WTC11 (cell line): Measurements from ENCODE around the gene KRTAP21-2. TPM values are rescaled to one million over a fixed set of nuclear protein-coding genes. Genes with fewer than 3 reads are reported as not detected.

Source experiments
- ATAC-seq: fragments of 200-7000 bp; cut with Tn5 transposase; 2 replicates; pipeline ENCODE4 v1.10.0; 2021; ENCODE audit warnings: mild to moderate bottlenecking, moderate library complexity
- CTCF ChIA-PET: fragments of 300-600 bp; sonication (Branson Sonifier 250); formaldehyde crosslinking; loops from one replicate; lab custom pipeline; 2021; ENCODE audit warnings: antibody characterized with exemption; lab: Charles Lee
- POLR2A ChIA-PET: fragments of 350-600 bp; sonication (Branson Sonifier 250); formaldehyde crosslinking; loops from one replicate; lab custom pipeline; 2021; ENCODE audit warnings: antibody characterized with exemption; lab: Charles Lee
- DNase-seq: peaks from one replicate; pipeline ENCODE4 v3.0.0; 2021; ENCODE audit warnings: low spot score
- H3K27ac Mint-ChIP-seq: 2 replicates; pipeline ENCODE4 v1.8.0; 2021; ENCODE audit warnings: mixed read lengths
- H3K27me3 Mint-ChIP-seq: 2 replicates; pipeline ENCODE4 v1.8.0; 2021; ENCODE audit warnings: low read depth, mild to moderate bottlenecking, moderate library complexity, mixed read lengths
- H3K36me3 Mint-ChIP-seq: 2 replicates; pipeline ENCODE4 v1.8.0; 2021; ENCODE audit warnings: mixed read lengths
- H3K4me1 Mint-ChIP-seq: 2 replicates; pipeline ENCODE4 v1.8.0; 2022; ENCODE audit warnings: mixed read lengths
- H3K4me3 Mint-ChIP-seq: 2 replicates; pipeline ENCODE4 v1.8.0; 2021; ENCODE audit warnings: mild to moderate bottlenecking, moderate library complexity, mixed read lengths
- H3K9me3 Mint-ChIP-seq: 2 replicates; pipeline ENCODE4 v1.8.0; 2021; ENCODE audit warnings: mixed read lengths
- ATF1 ChIP-seq: sonication (generic); formaldehyde crosslinking; IDR thresholded peaks from 2 replicates; pipeline ENCODE4 v1.8.1; 2023; ENCODE audit warnings: mild to moderate bottlenecking, moderate library complexity, missing genetic modification reagents
- GABPB1 ChIP-seq: sonication (generic); formaldehyde crosslinking; IDR thresholded peaks from 2 replicates; pipeline ENCODE4 v1.8.1; 2023; ENCODE audit warnings: mild to moderate bottlenecking, missing genetic modification reagents
- JUN ChIP-seq: sonication (generic); formaldehyde crosslinking; IDR thresholded peaks from 2 replicates; pipeline ENCODE4 v1.8.0; 2023; ENCODE audit warnings: mild to moderate bottlenecking, missing genetic modification reagents
- ZNF423 ChIP-seq: fragments of 250-450 bp; sonication (Bioruptor Pico); IDR thresholded peaks from 2 replicates; pipeline ENCODE4 v2.1.2; 2022; ENCODE audit warnings: mild to moderate bottlenecking, moderate library complexity
- ZNF671 ChIP-seq: fragments of 250-450 bp; sonication (Bioruptor Pico); IDR thresholded peaks from 2 replicates; pipeline ENCODE4 v1.8.0; 2021; ENCODE audit warnings: mild to moderate bottlenecking
- total RNA-seq: library from RNA; stranded (reverse); gene quantifications from 3 replicates; pipeline ENCODE4 v1.2.3, GENCODE V29; 2021
- TF ChIP-seq, protein P1 (sequence below): sonication (generic); formaldehyde crosslinking; IDR thresholded peaks from 2 replicates; pipeline ENCODE4 v1.8.1; 2022; ENCODE audit warnings: low read depth, mild to moderate bottlenecking, moderate library complexity, missing genetic modification reagents, borderline replicate concordance
- TF ChIP-seq, protein P2 (sequence below): sonication (generic); formaldehyde crosslinking; IDR thresholded peaks from 2 replicates; pipeline ENCODE4 v1.8.0; 2022; ENCODE audit warnings: mild to moderate bottlenecking, missing genetic modification reagents
- TF ChIP-seq, protein P3 (sequence below): sonication (generic); formaldehyde crosslinking; conservative IDR thresholded peaks from 2 replicates; pipeline ENCODE4 v1.8.1; 2022; ENCODE audit warnings: mild to moderate bottlenecking, missing genetic modification reagents
- TF ChIP-seq, protein P4 (sequence below): fragments of 250-450 bp; sonication (Bioruptor Pico); conservative IDR thresholded peaks from 2 replicates; pipeline ENCODE4 v1.9.0; 2021; ENCODE audit warnings: mild to moderate bottlenecking
- TF ChIP-seq, protein P5 (sequence below): fragments of 200-600 bp; IDR thresholded peaks from 2 replicates; pipeline ENCODE4 v1.8.0; 2022; ENCODE audit warnings: antibody characterized with exemption
- TF ChIP-seq, protein P6 (sequence below): fragments of 250-450 bp; sonication (Bioruptor Pico); IDR thresholded peaks from 2 replicates; pipeline ENCODE4 v2.1.2; 2022; ENCODE audit warnings: mild to moderate bottlenecking, moderate library complexity
- TF ChIP-seq, protein P7 (sequence below): sonication (generic); formaldehyde crosslinking; IDR thresholded peaks from 2 replicates; pipeline ENCODE4 v1.8.0; 2022; ENCODE audit warnings: mild to moderate bottlenecking, missing genetic modification reagents
- TF ChIP-seq, protein P8 (sequence below): sonication (generic); formaldehyde crosslinking; IDR thresholded peaks from 2 replicates; pipeline ENCODE4 v1.8.1; 2023; ENCODE audit warnings: mild to moderate bottlenecking, missing genetic modification reagents, moderate library complexity
- TF ChIP-seq, protein P9 (sequence below): fragments of 250-450 bp; sonication (Bioruptor Pico); IDR thresholded peaks from 2 replicates; pipeline ENCODE4 v1.9.0; 2021; ENCODE audit warnings: mild to moderate bottlenecking, borderline replicate concordance

The KRTAP21-2 gene
- total RNA-seq, 1 experiment from 2014 or later, result not detected

DNA sequence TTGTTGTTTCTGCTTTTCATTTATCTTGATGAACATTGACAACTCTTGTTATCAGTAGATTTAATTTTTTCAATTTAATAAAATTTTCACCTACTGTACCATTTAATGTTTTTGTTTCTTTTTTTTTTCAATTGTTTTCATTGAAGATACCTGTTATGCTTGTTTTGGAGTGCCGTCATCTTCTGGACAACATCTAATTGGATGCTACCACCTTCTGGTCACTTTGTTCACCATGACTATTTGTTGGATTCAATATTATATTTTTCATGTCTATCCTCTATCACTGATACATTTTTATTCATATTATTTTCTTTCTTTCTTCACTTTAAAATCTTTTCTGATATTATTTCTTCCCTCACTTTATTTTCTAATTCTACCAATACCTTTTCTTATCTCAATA, 14.0 kb downstream of the KRTAP21-2 start:
- Mint-ChIP-seq H3K36me3 (no peaks in the 10 kb centered on the region), H3K4me1 (no peaks in the 10 kb centered on the region), H3K27ac (no peak overlapping the region), H3K4me3 (no peak overlapping the region), H3K9me3 (no peaks in the 10 kb centered on the region), H3K27me3 (no peaks in the 10 kb centered on the region; the same call in 1 of the 2 replicates)
- ATAC-seq (no peak), DNase-seq (no peak)
- ChIA-PET POLR2A (no interaction called here), CTCF (no interaction called here)
- TF ChIP-seq, protein P1, sequence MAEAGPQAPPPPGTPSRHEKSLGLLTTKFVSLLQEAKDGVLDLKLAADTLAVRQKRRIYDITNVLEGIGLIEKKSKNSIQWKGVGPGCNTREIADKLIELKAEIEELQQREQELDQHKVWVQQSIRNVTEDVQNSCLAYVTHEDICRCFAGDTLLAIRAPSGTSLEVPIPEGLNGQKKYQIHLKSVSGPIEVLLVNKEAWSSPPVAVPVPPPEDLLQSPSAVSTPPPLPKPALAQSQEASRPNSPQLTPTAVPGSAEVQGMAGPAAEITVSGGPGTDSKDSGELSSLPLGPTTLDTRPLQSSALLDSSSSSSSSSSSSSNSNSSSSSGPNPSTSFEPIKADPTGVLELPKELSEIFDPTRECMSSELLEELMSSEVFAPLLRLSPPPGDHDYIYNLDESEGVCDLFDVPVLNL (CRISPR knock-in tag), result no peak

DNA sequence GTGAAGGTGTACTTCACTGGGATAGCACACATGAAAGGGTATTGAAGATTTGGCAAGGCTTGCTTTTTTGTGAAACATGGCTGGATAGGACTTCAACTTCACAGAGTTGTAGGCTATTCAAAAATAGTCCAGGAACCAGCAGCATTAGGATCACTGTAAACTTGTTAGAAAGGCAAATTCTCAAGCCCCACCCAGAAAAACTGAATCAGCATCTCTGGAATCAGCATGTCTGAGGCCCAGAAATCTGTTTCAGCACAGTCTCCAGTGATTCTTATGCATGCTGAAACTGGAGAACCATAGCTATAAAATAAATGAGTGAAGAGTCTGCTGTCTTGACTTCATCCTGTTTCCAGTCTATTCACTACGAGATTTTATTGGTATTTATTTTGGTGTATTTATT, 20.3 kb downstream of the KRTAP21-2 start:
- no peaks in the 10 kb centered on the region for H3K9me3 Mint-ChIP-seq
- H3K4me3 Mint-ChIP-seq, result no peak overlapping the region
- ATAC-seq (no peak), DNase-seq (no peak)
- CTCF ChIA-PET, result no interaction called here
- no peaks in the 10 kb centered on the region for H3K4me1 Mint-ChIP-seq
- POLR2A ChIA-PET, result no interaction called here
- no peaks in the 10 kb centered on the region for H3K36me3 Mint-ChIP-seq
- TF ChIP-seq ZNF671 (CRISPR knock-in tag), result no peak
- TF ChIP-seq, protein P2, sequence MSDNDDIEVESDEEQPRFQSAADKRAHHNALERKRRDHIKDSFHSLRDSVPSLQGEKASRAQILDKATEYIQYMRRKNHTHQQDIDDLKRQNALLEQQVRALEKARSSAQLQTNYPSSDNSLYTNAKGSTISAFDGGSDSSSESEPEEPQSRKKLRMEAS (CRISPR knock-in tag), result no peak
- no peak for TF ChIP-seq ATF1 (CRISPR knock-in tag)
- TF ChIP-seq, all 79 proteins: peak for 0
- Mint-ChIP-seq H3K27ac (no peak overlapping the region), H3K27me3 (no peaks in the 10 kb centered on the region; the same call in 1 of the 2 replicates)

DNA sequence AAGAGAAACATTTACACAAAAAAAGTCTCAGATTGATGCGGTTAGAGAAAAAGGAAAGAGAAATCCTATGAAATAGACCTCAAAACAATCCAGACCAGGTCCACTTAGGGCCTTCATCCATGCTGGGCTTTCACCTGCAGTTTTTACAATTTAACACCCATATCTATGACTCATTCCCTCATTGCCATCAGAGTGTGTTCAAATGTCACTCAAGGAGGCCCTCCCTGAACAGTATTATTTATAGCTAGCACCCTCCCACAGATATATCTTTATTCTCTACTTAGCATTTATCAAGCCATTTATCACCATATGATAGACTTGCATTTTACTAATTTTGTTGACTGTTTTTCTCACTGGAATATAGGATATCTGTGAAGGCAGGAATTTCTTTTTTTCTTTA, 27.7 kb downstream of the KRTAP21-2 start:
- Mint-ChIP-seq H3K4me1 (no peaks in the 10 kb centered on the region), H3K4me3 (no peak overlapping the region), H3K27me3 (no peaks in the 10 kb centered on the region), H3K9me3 (no peaks in the 10 kb centered on the region), H3K27ac (no peak overlapping the region), H3K36me3 (no peaks in the 10 kb centered on the region)
- ATAC-seq, result no peak
- no peak for DNase-seq
- ChIA-PET POLR2A (no interaction called here), CTCF (no interaction called here)
- TF ChIP-seq JUN (CRISPR knock-in tag) (no peak), ZNF423 (CRISPR knock-in tag) (no peak), GABPB1 (no peak)
- TF ChIP-seq, protein P3, sequence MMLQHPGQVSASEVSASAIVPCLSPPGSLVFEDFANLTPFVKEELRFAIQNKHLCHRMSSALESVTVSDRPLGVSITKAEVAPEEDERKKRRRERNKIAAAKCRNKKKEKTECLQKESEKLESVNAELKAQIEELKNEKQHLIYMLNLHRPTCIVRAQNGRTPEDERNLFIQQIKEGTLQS (CRISPR knock-in tag), result no peak
- TF ChIP-seq, protein P4, sequence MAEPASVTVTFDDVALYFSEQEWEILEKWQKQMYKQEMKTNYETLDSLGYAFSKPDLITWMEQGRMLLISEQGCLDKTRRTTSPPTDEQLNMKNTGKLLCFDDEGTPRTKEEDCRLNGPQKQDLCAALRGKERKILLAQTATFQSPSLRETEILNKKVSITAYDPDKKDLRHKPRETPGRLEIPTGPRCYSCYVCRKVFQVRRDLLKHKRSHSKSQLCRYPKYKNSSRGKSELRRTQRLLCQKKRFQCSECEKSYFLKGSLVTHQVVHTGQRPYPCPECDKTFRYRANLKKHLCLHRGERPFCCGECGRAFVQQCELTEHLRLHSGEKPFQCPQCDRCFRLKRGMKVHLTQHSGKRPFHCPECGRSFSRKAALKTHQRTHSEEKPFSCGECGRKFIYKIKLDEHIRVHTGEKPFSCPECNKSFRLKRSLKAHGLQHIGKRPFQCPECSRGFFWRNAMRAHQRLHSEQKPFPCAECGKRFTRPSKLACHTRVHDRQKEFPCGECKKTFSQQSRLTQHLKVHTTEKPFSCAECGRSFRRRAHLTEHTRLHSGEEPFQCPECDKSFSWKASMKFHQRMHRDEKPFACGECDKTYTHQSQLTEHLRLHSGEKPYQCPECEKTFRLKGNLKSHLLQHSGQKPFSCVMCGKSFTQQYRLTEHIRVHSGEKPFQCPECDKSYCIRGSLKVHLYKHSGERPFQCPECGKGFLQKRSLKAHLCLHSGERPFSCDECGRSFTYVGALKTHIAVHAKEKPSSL, result no peak
- TF ChIP-seq, protein P5, sequence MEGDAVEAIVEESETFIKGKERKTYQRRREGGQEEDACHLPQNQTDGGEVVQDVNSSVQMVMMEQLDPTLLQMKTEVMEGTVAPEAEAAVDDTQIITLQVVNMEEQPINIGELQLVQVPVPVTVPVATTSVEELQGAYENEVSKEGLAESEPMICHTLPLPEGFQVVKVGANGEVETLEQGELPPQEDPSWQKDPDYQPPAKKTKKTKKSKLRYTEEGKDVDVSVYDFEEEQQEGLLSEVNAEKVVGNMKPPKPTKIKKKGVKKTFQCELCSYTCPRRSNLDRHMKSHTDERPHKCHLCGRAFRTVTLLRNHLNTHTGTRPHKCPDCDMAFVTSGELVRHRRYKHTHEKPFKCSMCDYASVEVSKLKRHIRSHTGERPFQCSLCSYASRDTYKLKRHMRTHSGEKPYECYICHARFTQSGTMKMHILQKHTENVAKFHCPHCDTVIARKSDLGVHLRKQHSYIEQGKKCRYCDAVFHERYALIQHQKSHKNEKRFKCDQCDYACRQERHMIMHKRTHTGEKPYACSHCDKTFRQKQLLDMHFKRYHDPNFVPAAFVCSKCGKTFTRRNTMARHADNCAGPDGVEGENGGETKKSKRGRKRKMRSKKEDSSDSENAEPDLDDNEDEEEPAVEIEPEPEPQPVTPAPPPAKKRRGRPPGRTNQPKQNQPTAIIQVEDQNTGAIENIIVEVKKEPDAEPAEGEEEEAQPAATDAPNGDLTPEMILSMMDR, result no peak
- TF ChIP-seq, protein P6, sequence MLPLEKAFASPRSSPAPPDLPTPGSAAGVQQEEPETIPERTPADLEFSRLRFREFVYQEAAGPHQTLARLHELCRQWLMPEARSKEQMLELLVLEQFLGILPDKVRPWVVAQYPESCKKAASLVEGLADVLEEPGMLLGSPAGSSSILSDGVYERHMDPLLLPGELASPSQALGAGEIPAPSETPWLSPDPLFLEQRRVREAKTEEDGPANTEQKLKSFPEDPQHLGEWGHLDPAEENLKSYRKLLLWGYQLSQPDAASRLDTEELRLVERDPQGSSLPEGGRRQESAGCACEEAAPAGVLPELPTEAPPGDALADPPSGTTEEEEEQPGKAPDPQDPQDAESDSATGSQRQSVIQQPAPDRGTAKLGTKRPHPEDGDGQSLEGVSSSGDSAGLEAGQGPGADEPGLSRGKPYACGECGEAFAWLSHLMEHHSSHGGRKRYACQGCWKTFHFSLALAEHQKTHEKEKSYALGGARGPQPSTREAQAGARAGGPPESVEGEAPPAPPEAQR, result no peak
- TF ChIP-seq, protein P7, sequence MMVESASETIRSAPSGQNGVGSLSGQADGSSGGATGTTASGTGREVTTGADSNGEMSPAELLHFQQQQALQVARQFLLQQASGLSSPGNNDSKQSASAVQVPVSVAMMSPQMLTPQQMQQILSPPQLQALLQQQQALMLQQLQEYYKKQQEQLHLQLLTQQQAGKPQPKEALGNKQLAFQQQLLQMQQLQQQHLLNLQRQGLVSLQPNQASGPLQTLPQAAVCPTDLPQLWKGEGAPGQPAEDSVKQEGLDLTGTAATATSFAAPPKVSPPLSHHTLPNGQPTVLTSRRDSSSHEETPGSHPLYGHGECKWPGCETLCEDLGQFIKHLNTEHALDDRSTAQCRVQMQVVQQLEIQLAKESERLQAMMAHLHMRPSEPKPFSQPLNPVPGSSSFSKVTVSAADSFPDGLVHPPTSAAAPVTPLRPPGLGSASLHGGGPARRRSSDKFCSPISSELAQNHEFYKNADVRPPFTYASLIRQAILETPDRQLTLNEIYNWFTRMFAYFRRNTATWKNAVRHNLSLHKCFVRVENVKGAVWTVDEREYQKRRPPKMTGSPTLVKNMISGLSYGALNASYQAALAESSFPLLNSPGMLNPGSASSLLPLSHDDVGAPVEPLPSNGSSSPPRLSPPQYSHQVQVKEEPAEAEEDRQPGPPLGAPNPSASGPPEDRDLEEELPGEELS (CRISPR knock-in tag), result no peak
- TF ChIP-seq, protein P8, sequence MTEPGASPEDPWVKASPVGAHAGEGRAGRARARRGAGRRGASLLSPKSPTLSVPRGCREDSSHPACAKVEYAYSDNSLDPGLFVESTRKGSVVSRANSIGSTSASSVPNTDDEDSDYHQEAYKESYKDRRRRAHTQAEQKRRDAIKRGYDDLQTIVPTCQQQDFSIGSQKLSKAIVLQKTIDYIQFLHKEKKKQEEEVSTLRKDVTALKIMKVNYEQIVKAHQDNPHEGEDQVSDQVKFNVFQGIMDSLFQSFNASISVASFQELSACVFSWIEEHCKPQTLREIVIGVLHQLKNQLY (CRISPR knock-in tag), result no peak
- TF ChIP-seq, protein P9, sequence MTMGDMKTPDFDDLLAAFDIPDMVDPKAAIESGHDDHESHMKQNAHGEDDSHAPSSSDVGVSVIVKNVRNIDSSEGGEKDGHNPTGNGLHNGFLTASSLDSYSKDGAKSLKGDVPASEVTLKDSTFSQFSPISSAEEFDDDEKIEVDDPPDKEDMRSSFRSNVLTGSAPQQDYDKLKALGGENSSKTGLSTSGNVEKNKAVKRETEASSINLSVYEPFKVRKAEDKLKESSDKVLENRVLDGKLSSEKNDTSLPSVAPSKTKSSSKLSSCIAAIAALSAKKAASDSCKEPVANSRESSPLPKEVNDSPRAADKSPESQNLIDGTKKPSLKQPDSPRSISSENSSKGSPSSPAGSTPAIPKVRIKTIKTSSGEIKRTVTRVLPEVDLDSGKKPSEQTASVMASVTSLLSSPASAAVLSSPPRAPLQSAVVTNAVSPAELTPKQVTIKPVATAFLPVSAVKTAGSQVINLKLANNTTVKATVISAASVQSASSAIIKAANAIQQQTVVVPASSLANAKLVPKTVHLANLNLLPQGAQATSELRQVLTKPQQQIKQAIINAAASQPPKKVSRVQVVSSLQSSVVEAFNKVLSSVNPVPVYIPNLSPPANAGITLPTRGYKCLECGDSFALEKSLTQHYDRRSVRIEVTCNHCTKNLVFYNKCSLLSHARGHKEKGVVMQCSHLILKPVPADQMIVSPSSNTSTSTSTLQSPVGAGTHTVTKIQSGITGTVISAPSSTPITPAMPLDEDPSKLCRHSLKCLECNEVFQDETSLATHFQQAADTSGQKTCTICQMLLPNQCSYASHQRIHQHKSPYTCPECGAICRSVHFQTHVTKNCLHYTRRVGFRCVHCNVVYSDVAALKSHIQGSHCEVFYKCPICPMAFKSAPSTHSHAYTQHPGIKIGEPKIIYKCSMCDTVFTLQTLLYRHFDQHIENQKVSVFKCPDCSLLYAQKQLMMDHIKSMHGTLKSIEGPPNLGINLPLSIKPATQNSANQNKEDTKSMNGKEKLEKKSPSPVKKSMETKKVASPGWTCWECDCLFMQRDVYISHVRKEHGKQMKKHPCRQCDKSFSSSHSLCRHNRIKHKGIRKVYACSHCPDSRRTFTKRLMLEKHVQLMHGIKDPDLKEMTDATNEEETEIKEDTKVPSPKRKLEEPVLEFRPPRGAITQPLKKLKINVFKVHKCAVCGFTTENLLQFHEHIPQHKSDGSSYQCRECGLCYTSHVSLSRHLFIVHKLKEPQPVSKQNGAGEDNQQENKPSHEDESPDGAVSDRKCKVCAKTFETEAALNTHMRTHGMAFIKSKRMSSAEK, result no peak
